SK-N-SH treated with all-trans-retinoic acid at 6 μM for 48 hours (cell line): Measurements from ENCODE around the gene PCMTD2.

Source experiments
- ATAC-seq: fragments of 200-7000 bp; cut with Tn5 transposase; 3 replicates; pipeline ENCODE4 v1.9.1; 2020; ENCODE audit warnings: mild to moderate bottlenecking, moderate library complexity
- ARNTL ChIP-seq: fragments of 450-650 bp; formaldehyde crosslinking; IDR thresholded peaks from 2 replicates; pipeline ENCODE4 v1.5.0; 2020; ENCODE audit warnings: low read depth, mild to moderate bottlenecking, moderate library complexity, borderline replicate concordance
- BACH2 ChIP-seq: fragments of 250-450 bp; sonication (Bioruptor Pico); IDR thresholded peaks from 2 replicates; pipeline ENCODE4 v1.9.0; 2021; ENCODE audit warnings: mild to moderate bottlenecking, borderline replicate concordance
- ESRRG ChIP-seq: fragments of 250-450 bp; sonication (Bioruptor Pico); IDR thresholded peaks from 2 replicates; pipeline ENCODE4 v1.6.1; 2021; ENCODE audit warnings: mild to moderate bottlenecking
- GLIS3 ChIP-seq: fragments of 250-450 bp; sonication (Bioruptor Pico); IDR thresholded peaks from 2 replicates; pipeline ENCODE4 v1.5.0; 2020; ENCODE audit warnings: mild to moderate bottlenecking, moderate library complexity
- ISL1 ChIP-seq: fragments of 250-450 bp; sonication (Bioruptor Pico); IDR thresholded peaks from 2 replicates; pipeline ENCODE4 v2.1.2; 2022; ENCODE audit warnings: mild to moderate bottlenecking, moderate library complexity
- OSR1 ChIP-seq: fragments of 250-450 bp; sonication (Bioruptor Pico); IDR thresholded peaks from 2 replicates; pipeline ENCODE4 v1.8.0; 2022; ENCODE audit warnings: moderate library complexity, mild to moderate bottlenecking, inconsistent platforms
- PPARA ChIP-seq: fragments of 250-450 bp; sonication (Bioruptor Pico); IDR thresholded peaks from 2 replicates; pipeline ENCODE4 v1.5.0; 2020; ENCODE audit warnings: mild to moderate bottlenecking, borderline replicate concordance
- RARB ChIP-seq: fragments of 250-450 bp; sonication (Bioruptor Pico); IDR thresholded peaks from 2 replicates; pipeline ENCODE4 v1.8.0; 2021; ENCODE audit warnings: mild to moderate bottlenecking, moderate library complexity
- SNAI2 ChIP-seq: fragments of 250-450 bp; sonication (Bioruptor Pico); IDR thresholded peaks from 2 replicates; pipeline ENCODE4 v1.5.0; 2020; ENCODE audit warnings: mild to moderate bottlenecking, moderate library complexity
- TCF4 ChIP-seq: fragments of 250-450 bp; sonication (Bioruptor Pico); IDR thresholded peaks from 2 replicates; pipeline ENCODE4 v1.8.0; 2021; ENCODE audit warnings: mild to moderate bottlenecking, moderate library complexity, borderline replicate concordance
- TOX ChIP-seq: fragments of 250-450 bp; sonication (Bioruptor Pico); IDR thresholded peaks from 2 replicates; pipeline ENCODE4 v1.8.0; 2021; ENCODE audit warnings: mild to moderate bottlenecking, moderate library complexity, borderline replicate concordance
- ZC3H10 ChIP-seq: fragments of 250-450 bp; sonication (Bioruptor Pico); IDR thresholded peaks from 2 replicates; pipeline ENCODE4 v1.5.1; 2021; ENCODE audit warnings: mild to moderate bottlenecking, moderate library complexity
- ZFP3 ChIP-seq: fragments of 250-450 bp; sonication (Bioruptor Pico); IDR thresholded peaks from 2 replicates; pipeline ENCODE4 v1.5.0; 2020; ENCODE audit warnings: mild to moderate bottlenecking, moderate library complexity
- ZFP30 ChIP-seq: fragments of 450-650 bp; formaldehyde crosslinking; IDR thresholded peaks from 2 replicates; pipeline ENCODE4 v1.5.0; 2022; ENCODE audit warnings: mild to moderate bottlenecking, moderate library complexity
- ZNF565 ChIP-seq: fragments of 450-650 bp; formaldehyde crosslinking; conservative IDR thresholded peaks from 2 replicates; pipeline ENCODE4 v1.5.0; 2020; ENCODE audit warnings: low read depth, mild to moderate bottlenecking, moderate library complexity
- ZNF8 ChIP-seq: fragments of 450-650 bp; formaldehyde crosslinking; IDR thresholded peaks from 2 replicates; pipeline ENCODE4 v1.5.0; 2020; ENCODE audit warnings: mild to moderate bottlenecking, moderate library complexity
- TF ChIP-seq, protein P1 (sequence below): fragments of 250-450 bp; sonication (Bioruptor Pico); IDR thresholded peaks from 2 replicates; pipeline ENCODE4 v1.5.1; 2020; ENCODE audit warnings: low read depth, mild to moderate bottlenecking, moderate library complexity
- TF ChIP-seq, protein P2 (sequence below): fragments of 250-450 bp; sonication (Bioruptor Pico); IDR thresholded peaks from 2 replicates; pipeline ENCODE4 v1.8.0; 2020; ENCODE audit warnings: mild to moderate bottlenecking, moderate library complexity, borderline replicate concordance
- TF ChIP-seq, protein P3 (sequence below): fragments of 250-450 bp; sonication (Bioruptor Pico); IDR thresholded peaks from 2 replicates; pipeline ENCODE4 v1.5.0; 2020; ENCODE audit warnings: mild to moderate bottlenecking, moderate library complexity
- TF ChIP-seq, protein P4 (sequence below): fragments of 250-450 bp; sonication (Bioruptor Pico); IDR thresholded peaks from 2 replicates; pipeline ENCODE4 v1.8.0; 2021; ENCODE audit warnings: low read depth, mild to moderate bottlenecking, moderate library complexity, borderline replicate concordance
- TF ChIP-seq, protein P5 (sequence below): fragments of 250-450 bp; sonication (Bioruptor Pico); IDR thresholded peaks from 2 replicates; pipeline ENCODE4 v1.5.1; 2021; ENCODE audit warnings: mild to moderate bottlenecking, moderate library complexity

Gene PCMTD2

DNA sequence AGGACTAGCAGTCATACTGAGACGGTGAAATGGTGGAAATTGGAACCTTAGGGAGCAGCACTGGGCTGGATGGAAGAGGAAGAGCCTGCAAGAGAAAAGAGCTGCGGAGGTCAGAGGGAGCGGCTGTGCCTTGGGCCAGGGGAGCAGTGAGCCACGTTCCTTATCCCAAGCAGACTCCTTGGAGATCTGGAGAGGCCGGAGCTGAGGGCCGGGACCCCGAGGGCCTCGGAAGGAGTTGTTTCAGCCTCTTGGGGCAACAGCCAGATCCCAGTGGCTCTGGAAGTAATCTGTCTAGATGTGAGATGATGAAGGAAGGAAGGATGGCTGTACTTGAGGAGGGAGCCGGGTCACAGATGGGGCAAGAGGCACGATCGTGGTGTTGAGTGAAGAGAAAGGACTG is 16.1 kb downstream of the PCMTD2 start (continued):
- TF ChIP-seq, protein P1, sequence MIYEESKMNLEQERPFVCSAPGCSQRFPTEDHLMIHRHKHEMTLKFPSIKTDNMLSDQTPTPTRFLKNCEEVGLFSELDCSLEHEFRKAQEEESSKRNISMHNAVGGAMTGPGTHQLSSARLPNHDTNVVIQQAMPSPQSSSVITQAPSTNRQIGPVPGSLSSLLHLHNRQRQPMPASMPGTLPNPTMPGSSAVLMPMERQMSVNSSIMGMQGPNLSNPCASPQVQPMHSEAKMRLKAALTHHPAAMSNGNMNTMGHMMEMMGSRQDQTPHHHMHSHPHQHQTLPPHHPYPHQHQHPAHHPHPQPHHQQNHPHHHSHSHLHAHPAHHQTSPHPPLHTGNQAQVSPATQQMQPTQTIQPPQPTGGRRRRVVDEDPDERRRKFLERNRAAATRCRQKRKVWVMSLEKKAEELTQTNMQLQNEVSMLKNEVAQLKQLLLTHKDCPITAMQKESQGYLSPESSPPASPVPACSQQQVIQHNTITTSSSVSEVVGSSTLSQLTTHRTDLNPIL (CRISPR knock-in tag) = no peak
- TF ChIP-seq ZC3H10 (no peak), GLIS3 (no peak)

DNA sequence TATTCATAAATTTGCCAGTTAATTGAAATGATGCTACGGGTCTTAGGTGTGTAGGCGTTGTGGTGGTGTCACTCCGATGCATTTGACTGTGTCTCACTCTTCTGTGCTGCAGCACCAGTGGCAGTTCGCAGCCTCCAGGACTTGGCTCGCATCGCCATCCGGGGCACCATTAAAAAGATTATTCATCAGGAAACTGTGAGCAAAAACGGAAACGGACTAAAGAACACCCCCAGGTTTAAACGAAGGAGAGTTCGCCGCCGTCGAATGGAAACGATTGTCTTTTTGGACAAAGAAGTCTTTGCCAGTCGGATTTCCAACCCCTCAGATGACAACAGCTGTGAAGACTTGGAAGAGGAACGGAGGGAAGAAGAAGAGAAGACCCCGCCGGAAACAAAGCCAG is 17.6 kb downstream of the PCMTD2 start:
- no peak for ATAC-seq
- TF ChIP-seq OSR1 (CRISPR knock-in tag) = no peak
- no peak for TF ChIP-seq RARB (CRISPR knock-in tag)
- TF ChIP-seq ZFP30 = no peak
- no peak for TF ChIP-seq ARNTL (CRISPR knock-in tag)
- no peak for TF ChIP-seq TOX (CRISPR knock-in tag)
- no peak for TF ChIP-seq ZNF8
- TF ChIP-seq, protein P2, sequence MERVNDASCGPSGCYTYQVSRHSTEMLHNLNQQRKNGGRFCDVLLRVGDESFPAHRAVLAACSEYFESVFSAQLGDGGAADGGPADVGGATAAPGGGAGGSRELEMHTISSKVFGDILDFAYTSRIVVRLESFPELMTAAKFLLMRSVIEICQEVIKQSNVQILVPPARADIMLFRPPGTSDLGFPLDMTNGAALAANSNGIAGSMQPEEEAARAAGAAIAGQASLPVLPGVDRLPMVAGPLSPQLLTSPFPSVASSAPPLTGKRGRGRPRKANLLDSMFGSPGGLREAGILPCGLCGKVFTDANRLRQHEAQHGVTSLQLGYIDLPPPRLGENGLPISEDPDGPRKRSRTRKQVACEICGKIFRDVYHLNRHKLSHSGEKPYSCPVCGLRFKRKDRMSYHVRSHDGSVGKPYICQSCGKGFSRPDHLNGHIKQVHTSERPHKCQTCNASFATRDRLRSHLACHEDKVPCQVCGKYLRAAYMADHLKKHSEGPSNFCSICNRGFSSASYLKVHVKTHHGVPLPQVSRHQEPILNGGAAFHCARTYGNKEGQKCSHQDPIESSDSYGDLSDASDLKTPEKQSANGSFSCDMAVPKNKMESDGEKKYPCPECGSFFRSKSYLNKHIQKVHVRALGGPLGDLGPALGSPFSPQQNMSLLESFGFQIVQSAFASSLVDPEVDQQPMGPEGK (CRISPR knock-in tag) = no peak
- TF ChIP-seq, protein P1 (CRISPR knock-in tag) = no peak
- no peak for TF ChIP-seq BACH2 (CRISPR knock-in tag)
- TF ChIP-seq, protein P3, sequence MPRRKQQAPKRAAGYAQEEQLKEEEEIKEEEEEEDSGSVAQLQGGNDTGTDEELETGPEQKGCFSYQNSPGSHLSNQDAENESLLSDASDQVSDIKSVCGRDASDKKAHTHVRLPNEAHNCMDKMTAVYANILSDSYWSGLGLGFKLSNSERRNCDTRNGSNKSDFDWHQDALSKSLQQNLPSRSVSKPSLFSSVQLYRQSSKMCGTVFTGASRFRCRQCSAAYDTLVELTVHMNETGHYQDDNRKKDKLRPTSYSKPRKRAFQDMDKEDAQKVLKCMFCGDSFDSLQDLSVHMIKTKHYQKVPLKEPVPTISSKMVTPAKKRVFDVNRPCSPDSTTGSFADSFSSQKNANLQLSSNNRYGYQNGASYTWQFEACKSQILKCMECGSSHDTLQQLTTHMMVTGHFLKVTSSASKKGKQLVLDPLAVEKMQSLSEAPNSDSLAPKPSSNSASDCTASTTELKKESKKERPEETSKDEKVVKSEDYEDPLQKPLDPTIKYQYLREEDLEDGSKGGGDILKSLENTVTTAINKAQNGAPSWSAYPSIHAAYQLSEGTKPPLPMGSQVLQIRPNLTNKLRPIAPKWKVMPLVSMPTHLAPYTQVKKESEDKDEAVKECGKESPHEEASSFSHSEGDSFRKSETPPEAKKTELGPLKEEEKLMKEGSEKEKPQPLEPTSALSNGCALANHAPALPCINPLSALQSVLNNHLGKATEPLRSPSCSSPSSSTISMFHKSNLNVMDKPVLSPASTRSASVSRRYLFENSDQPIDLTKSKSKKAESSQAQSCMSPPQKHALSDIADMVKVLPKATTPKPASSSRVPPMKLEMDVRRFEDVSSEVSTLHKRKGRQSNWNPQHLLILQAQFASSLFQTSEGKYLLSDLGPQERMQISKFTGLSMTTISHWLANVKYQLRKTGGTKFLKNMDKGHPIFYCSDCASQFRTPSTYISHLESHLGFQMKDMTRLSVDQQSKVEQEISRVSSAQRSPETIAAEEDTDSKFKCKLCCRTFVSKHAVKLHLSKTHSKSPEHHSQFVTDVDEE (CRISPR knock-in tag) = no peak
- no peak for TF ChIP-seq GLIS3
- TF ChIP-seq, protein P4, sequence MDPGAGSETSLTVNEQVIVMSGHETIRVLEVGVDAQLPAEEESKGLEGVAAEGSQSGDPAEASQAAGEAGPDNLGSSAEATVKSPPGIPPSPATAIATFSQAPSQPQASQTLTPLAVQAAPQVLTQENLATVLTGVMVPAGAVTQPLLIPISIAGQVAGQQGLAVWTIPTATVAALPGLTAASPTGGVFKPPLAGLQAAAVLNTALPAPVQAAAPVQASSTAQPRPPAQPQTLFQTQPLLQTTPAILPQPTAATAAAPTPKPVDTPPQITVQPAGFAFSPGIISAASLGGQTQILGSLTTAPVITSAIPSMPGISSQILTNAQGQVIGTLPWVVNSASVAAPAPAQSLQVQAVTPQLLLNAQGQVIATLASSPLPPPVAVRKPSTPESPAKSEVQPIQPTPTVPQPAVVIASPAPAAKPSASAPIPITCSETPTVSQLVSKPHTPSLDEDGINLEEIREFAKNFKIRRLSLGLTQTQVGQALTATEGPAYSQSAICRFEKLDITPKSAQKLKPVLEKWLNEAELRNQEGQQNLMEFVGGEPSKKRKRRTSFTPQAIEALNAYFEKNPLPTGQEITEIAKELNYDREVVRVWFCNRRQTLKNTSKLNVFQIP (CRISPR knock-in tag) = no peak
- TF ChIP-seq ZFP3 (CRISPR knock-in tag) = no peak
- no peak for TF ChIP-seq ZNF565 (CRISPR knock-in tag)
- no peak for TF ChIP-seq ESRRG (CRISPR knock-in tag)
- no peak for TF ChIP-seq PPARA (CRISPR knock-in tag)
- TF ChIP-seq, all 23 proteins: peak for 0

DNA sequence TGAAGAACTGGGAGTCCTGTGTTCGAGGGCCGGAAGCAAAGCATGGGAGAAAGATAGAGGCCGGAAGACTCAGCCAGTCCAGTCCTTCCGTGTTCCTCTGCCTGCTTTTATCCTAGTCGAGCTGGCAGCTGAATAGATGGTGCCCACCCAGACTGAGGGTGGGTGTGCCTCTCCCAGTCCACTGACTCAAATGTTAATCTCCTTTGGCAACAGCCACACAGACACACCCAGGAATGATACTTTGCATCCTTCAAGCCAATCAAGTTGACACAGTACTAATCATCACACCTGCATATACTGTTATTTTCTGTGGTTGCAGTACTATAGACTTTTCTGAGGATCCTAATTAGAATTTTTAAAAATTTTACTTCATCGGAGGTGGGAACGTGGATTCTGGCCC is 21.3 kb downstream of the PCMTD2 start:
- ATAC-seq = no peak
- TF ChIP-seq TCF4 (CRISPR knock-in tag) (no peak), ZC3H10 (no peak), ESRRG (CRISPR knock-in tag) (no peak), ZNF565 (CRISPR knock-in tag) (no peak), SNAI2 (CRISPR knock-in tag) (no peak), RARB (CRISPR knock-in tag) (no peak), PPARA (CRISPR knock-in tag) (no peak), TOX (CRISPR knock-in tag) (no peak), ZNF8 (no peak), ISL1 (no peak)
- TF ChIP-seq, protein P5, sequence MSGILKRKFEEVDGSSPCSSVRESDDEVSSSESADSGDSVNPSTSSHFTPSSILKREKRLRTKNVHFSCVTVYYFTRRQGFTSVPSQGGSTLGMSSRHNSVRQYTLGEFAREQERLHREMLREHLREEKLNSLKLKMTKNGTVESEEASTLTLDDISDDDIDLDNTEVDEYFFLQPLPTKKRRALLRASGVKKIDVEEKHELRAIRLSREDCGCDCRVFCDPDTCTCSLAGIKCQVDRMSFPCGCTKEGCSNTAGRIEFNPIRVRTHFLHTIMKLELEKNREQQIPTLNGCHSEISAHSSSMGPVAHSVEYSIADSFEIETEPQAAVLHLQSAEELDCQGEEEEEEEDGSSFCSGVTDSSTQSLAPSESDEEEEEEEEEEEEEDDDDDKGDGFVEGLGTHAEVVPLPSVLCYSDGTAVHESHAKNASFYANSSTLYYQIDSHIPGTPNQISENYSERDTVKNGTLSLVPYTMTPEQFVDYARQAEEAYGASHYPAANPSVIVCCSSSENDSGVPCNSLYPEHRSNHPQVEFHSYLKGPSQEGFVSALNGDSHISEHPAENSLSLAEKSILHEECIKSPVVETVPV (CRISPR knock-in tag) = no peak
- TF ChIP-seq, protein P3 (CRISPR knock-in tag) = no peak
- TF ChIP-seq, protein P4 (CRISPR knock-in tag) = no peak
